Body of pancreas (tissue), 4 donors: Measurements from ENCODE around the gene A3GALT2. TPM values are rescaled to one million over a fixed set of nuclear protein-coding genes. Genes with fewer than 3 reads are reported as not detected.

ENCODE experiments used
- ATAC-seq: fragments of 150-250 bp; one replicate; pipeline ENCODE4 v1.9.1; 2016
- DNase-seq, 4 donors: peaks; one replicate each; pipeline ENCODE4 v3.0.0-alpha.2; 2019
- H3K27ac ChIP-seq, 4 donors: fragments of 200-600 bp; sonication (generic); 1 replicate in 3 of 4; 2 replicates in 1 of 4; pipeline versions ENCODE4 v1.5.1 to v1.6.1; 2016 to 2019; ENCODE audit warnings: mild to moderate bottlenecking in 1 of 4, mixed read lengths in 1 of 4, moderate library complexity in 1 of 4
- H3K27me3 ChIP-seq, 2 donors: fragments of 200-600 bp; sonication (generic); one replicate each; pipeline ENCODE4 v1.6.0; 2016; ENCODE audit warnings: mild to moderate bottlenecking in 1 of 2
- H3K36me3 ChIP-seq, 2 donors: fragments of 200-600 bp; sonication (generic); replicated peaks in 1 of 2; 2 replicates each; pipeline ENCODE4 v1.5.1; 2016; ENCODE audit warnings: low read depth in 2 of 2; ENCODE audit not compliant: insufficient read depth in 1 of 2
- H3K4me1 ChIP-seq: fragments of 200-600 bp; sonication (generic); one replicate; pipeline ENCODE4 v1.6.0; 2016
- H3K4me3 ChIP-seq, 2 donors: fragments of 200-600 bp; sonication (generic); 1 replicate in 1 of 2; 2 replicates in 1 of 2; pipeline ENCODE4 v1.5.1; 2016 to 2019
- H3K9me3 ChIP-seq, 3 donors: fragments of 200-600 bp; sonication (generic); 1 replicate in 2 of 3; 2 replicates in 1 of 3; pipeline ENCODE4 v1.5.1; 2016
- POLR2A ChIP-seq, 3 donors: fragments of 450-650 bp; IDR thresholded peaks; one replicate each; pipeline ENCODE4 v1.6.1; 2016; ENCODE audit warnings: antibody characterized with exemption in 3 of 3, mild to moderate bottlenecking in 2 of 3
- WGBS, 2 donors: methylation state at CpG; one replicate each; pipeline ENCODE4 v1.1.5; 2017; 5-methylcytosine and 5-hydroxymethylcytosine counted together
- intact Hi-C: fragments of 100-400 bp; cut with DNase I; formaldehyde crosslinking; loops from one replicate; pipeline ENCODE4 v1.15.1; 2023
- total RNA-seq, 2 donors: library from RNA; depleted of rRNA; stranded (reverse); fragments of >200 nt; gene quantifications; one replicate each; pipeline ENCODE4 v1.1.0, GENCODE V29; 2016
- TF ChIP-seq, protein P1 (sequence below), 7 experiments: fragments of 450-650 bp in 4 of 7; fragments of 200-600 bp in 3 of 7; sonication (generic) in 3 of 7; IDR thresholded peaks; one replicate each; pipeline ENCODE4 v1.5.1; 2016 to 2019; ENCODE audit warnings: antibody characterized with exemption in 7 of 7

A3GALT2 gene
- total RNA-seq, 2 donors from 2014 or later = not detected

DNA sequence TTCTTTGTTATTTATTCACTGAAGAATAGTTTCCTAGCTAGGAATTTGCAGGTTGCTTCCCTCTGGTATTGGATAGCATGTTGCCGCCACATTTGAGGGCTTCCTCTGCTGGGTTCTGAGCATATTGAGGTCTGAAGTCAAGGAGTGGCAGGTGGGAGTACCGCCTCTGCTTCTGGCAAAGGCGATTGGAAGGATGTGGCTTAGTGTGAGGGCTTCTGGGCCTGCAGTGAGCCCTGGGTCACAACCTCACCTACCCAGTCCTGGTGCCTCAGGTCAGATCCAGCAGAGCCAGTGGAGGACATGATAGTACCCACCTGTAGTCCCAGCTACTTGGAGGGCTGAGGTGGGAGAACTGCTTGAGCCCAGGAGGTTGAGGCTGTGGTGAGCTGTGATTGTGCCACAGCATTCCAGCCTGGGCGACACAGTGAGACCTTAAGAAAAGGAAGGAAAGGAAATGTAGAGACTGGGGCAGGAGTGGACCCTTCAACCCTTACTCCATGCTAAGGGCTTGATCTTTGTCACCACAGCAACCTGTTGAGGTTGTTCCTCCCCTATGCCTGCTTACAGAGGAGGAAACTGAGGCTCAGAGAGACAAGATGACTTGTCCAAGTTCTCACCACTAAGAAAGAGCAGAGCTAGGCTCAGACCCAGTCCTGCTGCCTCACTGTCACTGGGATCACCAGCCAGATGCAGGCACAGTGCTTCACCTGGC is 22.8 kb downstream of the A3GALT2 start:
- DNase-seq (peak in 1 of 4 donors; percentile 2), ATAC-seq (no peak)
- no peaks in the 10 kb centered on the region for H3K4me1 ChIP-seq
- H3K27me3 ChIP-seq = no peaks in the 10 kb centered on the region
- no peaks in the 10 kb centered on the region for H3K9me3 ChIP-seq
- peaks cover 0 to 7% of the 10 kb centered on the region in 2 donors for H3K36me3 ChIP-seq
- H3K27ac ChIP-seq = no peak overlapping the region
- no peak overlapping the region for H3K4me3 ChIP-seq
- WGBS, 2 donors = 87 to 92% methylated on average over 4 of the region's 4 CpGs
- TF ChIP-seq, protein P1, sequence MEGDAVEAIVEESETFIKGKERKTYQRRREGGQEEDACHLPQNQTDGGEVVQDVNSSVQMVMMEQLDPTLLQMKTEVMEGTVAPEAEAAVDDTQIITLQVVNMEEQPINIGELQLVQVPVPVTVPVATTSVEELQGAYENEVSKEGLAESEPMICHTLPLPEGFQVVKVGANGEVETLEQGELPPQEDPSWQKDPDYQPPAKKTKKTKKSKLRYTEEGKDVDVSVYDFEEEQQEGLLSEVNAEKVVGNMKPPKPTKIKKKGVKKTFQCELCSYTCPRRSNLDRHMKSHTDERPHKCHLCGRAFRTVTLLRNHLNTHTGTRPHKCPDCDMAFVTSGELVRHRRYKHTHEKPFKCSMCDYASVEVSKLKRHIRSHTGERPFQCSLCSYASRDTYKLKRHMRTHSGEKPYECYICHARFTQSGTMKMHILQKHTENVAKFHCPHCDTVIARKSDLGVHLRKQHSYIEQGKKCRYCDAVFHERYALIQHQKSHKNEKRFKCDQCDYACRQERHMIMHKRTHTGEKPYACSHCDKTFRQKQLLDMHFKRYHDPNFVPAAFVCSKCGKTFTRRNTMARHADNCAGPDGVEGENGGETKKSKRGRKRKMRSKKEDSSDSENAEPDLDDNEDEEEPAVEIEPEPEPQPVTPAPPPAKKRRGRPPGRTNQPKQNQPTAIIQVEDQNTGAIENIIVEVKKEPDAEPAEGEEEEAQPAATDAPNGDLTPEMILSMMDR (IDR thresholded peaks at IDR 0.05) = no peak
- no peak for TF ChIP-seq POLR2A (IDR thresholded peaks at IDR 0.05)
- intact Hi-C loops = loop anchor here (5.0 to 10.0 kb wide), 2 partner anchors 69 to 167 kb away; no protein-coding TSS in a partner anchor

DNA sequence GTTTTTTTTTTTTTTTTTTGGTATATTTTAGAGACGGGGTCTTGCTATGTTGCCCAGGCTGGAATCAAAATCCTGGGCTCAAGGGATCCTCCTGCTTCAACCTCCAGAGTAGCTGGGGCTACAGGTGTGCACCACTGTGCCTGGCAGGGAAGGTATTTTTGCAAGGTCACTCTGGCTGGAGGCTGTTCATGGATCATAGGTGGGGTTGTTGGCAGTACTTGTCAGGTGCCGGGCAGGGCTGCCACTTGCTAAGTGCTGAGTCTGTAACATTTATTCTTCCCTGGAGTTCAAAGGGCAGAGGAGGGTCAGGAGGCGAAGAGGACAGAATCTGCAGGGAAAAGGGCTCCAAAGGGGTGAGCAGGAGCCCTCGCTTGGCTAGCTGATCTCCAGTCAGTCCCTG is 24.1 kb downstream of the A3GALT2 start:
- Histone ChIP-seq H3K4me1 (no peaks in the 10 kb centered on the region), H3K27ac (no peak overlapping the region), H3K9me3 (no peaks in the 10 kb centered on the region), H3K36me3 (peaks cover 0 to 7% of the 10 kb centered on the region in 2 donors), H3K27me3 (no peaks in the 10 kb centered on the region), H3K4me3 (no peak overlapping the region)
- ATAC-seq (no peak), DNase-seq (peak in 1 of 4 donors; percentile 4)
- intact Hi-C loops = loop anchor here (5.0 to 10.0 kb wide), 2 partner anchors 70 to 168 kb away; no protein-coding TSS in a partner anchor
- TF ChIP-seq, protein P1 (IDR thresholded peaks at IDR 0.05) = no peak
- TF ChIP-seq POLR2A (IDR thresholded peaks at IDR 0.05) = no peak
- WGBS, 2 donors = 94% methylated on average over 4 of the region's 4 CpGs

DNA sequence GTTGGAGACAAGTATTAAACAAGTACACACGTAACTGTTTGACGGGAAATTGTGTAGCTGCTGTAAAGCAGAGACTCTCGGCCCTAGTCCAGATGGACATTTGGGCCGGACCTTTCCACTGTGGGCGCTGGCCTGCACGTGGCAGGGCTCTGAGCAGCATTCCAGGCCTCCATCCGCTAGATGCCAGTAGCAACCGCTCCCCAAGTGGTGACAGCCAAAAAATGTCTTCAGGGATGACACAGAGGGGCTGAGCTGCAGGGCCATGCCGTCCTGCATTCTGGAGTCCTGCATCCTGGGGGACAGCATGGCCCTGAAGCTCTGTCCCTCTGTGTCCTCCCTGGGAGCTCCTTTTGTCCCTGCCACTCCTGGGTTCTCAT is 24.8 kb downstream of the A3GALT2 start:
- ATAC-seq = no peak
- H3K27me3 ChIP-seq = no peaks in the 10 kb centered on the region
- H3K4me3 ChIP-seq = no peak overlapping the region
- no peaks in the 10 kb centered on the region for H3K9me3 ChIP-seq
- TF ChIP-seq POLR2A (IDR thresholded peaks at IDR 0.05) = no peak
- TF ChIP-seq, protein P1 (IDR thresholded peaks at IDR 0.05) = no peak
- intact Hi-C loops = loop anchor here (5.0 to 10.0 kb wide), 2 partner anchors 71 to 169 kb away; no protein-coding TSS in a partner anchor
- peaks cover 0 to 7% of the 10 kb centered on the region in 2 donors for H3K36me3 ChIP-seq
- no peak overlapping the region for H3K27ac ChIP-seq
- H3K4me1 ChIP-seq = no peaks in the 10 kb centered on the region
- 67 to 83% methylated on average over 8 to 9 of the region's 9 CpGs for WGBS, 2 donors
- DNase-seq = peak in 1 of 4 donors; percentile 8

DNA sequence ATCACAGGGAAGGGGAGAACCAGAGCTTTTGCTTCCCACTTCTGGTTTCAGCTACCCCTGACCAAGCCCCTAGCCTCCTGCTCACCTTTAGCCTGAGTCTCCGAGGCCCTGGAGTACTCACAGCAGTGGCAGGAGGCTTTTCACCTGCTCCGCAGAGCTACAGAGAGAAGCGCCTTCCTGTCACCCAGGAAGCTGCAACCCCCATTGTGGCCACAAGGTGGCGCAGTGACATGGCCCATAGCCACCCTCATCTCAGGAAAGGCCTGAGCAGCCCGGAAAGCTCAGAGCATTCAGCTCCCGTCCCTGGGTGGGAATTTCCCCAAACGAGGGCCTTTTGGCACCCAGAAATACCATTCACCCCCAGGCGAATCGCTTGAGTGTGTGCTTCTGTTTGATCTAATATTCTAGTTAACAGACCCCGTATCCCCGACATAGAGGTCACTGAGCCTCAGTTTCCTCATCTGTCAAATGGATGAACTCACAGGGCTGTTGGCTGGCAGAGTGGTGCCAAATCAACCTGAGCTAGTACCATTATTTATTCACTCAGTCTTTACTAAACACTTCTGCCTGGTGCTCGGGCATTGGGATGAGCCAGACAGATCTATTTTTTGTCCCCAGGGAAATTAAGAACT is 25.3 kb downstream of the A3GALT2 start:
- DNase-seq = peak; percentile 87 to 93 (median 90)
- H3K27ac ChIP-seq = no peak overlapping the region
- no peaks in the 10 kb centered on the region for H3K9me3 ChIP-seq
- H3K27me3 ChIP-seq = no peaks in the 10 kb centered on the region
- H3K4me1 ChIP-seq = no peaks in the 10 kb centered on the region
- no peak overlapping the region for H3K4me3 ChIP-seq
- peak; percentile 86 for ATAC-seq
- intact Hi-C loops = loop anchor here (5.0 to 10.0 kb wide), 2 partner anchors 72 to 169 kb away; no protein-coding TSS in a partner anchor
- TF ChIP-seq, protein P1 (IDR thresholded peaks at IDR 0.05) = peak; percentile 93 to 98 (median 96)
- no peak for TF ChIP-seq POLR2A (IDR thresholded peaks at IDR 0.05)
- WGBS, 2 donors = 32 to 63% methylated on average over 5 to 12 of the region's 12 CpGs
- peaks cover 0 to 7% of the 10 kb centered on the region in 2 donors for H3K36me3 ChIP-seq
